Trophoblast cell (in vitro differentiated cells and primary cell): ENCODE data around the gene OTULIN.

Experiments used
- DNase-seq, 2 donors: peaks; one replicate each; pipeline ENCODE4 v3.0.0-alpha.2; 2016
- H2AFZ ChIP-seq: 2 replicates; pipeline ENCODE4 v1.6.1; 2013; ENCODE audit warnings: low read length, moderate library complexity, mild to moderate bottlenecking; ENCODE audit not compliant: insufficient read depth, poor library complexity
- H2AK5ac ChIP-seq: 2 replicates; pipeline ENCODE4 v1.6.1; 2013; ENCODE audit warnings: mild to moderate bottlenecking, low read length
- H2BK120ac ChIP-seq: 2 replicates; pipeline ENCODE4 v1.6.1; 2013; ENCODE audit warnings: low read length, mild to moderate bottlenecking, moderate library complexity; ENCODE audit not compliant: insufficient read depth, poor library complexity
- H2BK12ac ChIP-seq: 2 replicates; pipeline ENCODE4 v1.6.1; 2013; ENCODE audit warnings: mild to moderate bottlenecking, low read length, moderate library complexity
- H2BK5ac ChIP-seq: 2 replicates; pipeline ENCODE4 v1.6.1; 2013; ENCODE audit warnings: low read length, low read depth, moderate library complexity, mild to moderate bottlenecking; ENCODE audit not compliant: poor library complexity
- H3K14ac ChIP-seq: 2 replicates; pipeline ENCODE4 v1.6.1; 2013; ENCODE audit warnings: mild to moderate bottlenecking, low read length
- H3K18ac ChIP-seq: 2 replicates; pipeline ENCODE4 v1.6.1; 2013; ENCODE audit warnings: mild to moderate bottlenecking, low read length
- H3K23ac ChIP-seq: 2 replicates; pipeline ENCODE4 v1.6.1; 2013; ENCODE audit warnings: low read length
- H3K27ac ChIP-seq: 2 replicates; pipeline ENCODE4 v1.5.1; 2013; ENCODE audit warnings: low read depth, mild to moderate bottlenecking, inconsistent platforms, low read length, moderate library complexity
- H3K27me3 ChIP-seq: 2 replicates; pipeline ENCODE4 v1.6.1; 2013; ENCODE audit warnings: inconsistent platforms, mild to moderate bottlenecking, low read length, moderate library complexity; ENCODE audit not compliant: insufficient read depth
- H3K36me3 ChIP-seq, 2 experiments: 1 replicate in 1 of 2; 2 replicates in 1 of 2; pipeline ENCODE4 v1.6.1; 2013; ENCODE audit warnings: low read length in 2 of 2, mild to moderate bottlenecking in 2 of 2, moderate library complexity in 1 of 2; ENCODE audit not compliant: insufficient read depth in 2 of 2, control insufficient read depth in 1 of 2
- H3K4ac ChIP-seq: 2 replicates; pipeline ENCODE4 v1.6.1; 2013; ENCODE audit warnings: low read depth, mild to moderate bottlenecking, low read length, moderate library complexity
- H3K4me1 ChIP-seq, 2 experiments: 1 replicate in 1 of 2; 2 replicates in 1 of 2; pipeline ENCODE4 v1.6.1; 2013; ENCODE audit warnings: low read length in 2 of 2, mild to moderate bottlenecking in 2 of 2, moderate library complexity in 1 of 2; ENCODE audit not compliant: insufficient read depth in 2 of 2, control insufficient read depth in 1 of 2
- H3K4me2 ChIP-seq: 2 replicates; pipeline ENCODE4 v1.6.1; 2013; ENCODE audit warnings: inconsistent platforms, mild to moderate bottlenecking, low read length, moderate library complexity
- H3K4me3 ChIP-seq: 2 replicates; pipeline ENCODE4 v1.5.1; 2013; ENCODE audit warnings: mild to moderate bottlenecking, low read depth, low read length, inconsistent platforms
- H3K79me1 ChIP-seq: one replicate; pipeline ENCODE4 v1.6.1; 2013; ENCODE audit warnings: low read length
- H3K79me2 ChIP-seq: 2 replicates; pipeline ENCODE4 v1.6.1; 2013; ENCODE audit warnings: low read length, mild to moderate bottlenecking; ENCODE audit not compliant: control insufficient read depth, insufficient read depth, poor library complexity
- H3K9ac ChIP-seq: 2 replicates; pipeline ENCODE4 v1.6.1; 2013; ENCODE audit warnings: mild to moderate bottlenecking, low read length
- H3K9me3 ChIP-seq: 2 replicates; pipeline ENCODE4 v1.6.1; 2013; ENCODE audit warnings: low read depth, mild to moderate bottlenecking, control low read depth, inconsistent platforms, low read length; ENCODE audit not compliant: insufficient read depth
- H4K12ac ChIP-seq: 2 replicates; pipeline ENCODE4 v1.6.1; 2013; ENCODE audit warnings: low read depth, mild to moderate bottlenecking, low read length, moderate library complexity
- H4K8ac ChIP-seq: 2 replicates; pipeline ENCODE4 v1.6.1; 2013; ENCODE audit warnings: low read depth, mild to moderate bottlenecking, low read length, moderate library complexity
- H4K91ac ChIP-seq: one replicate; pipeline ENCODE4 v1.6.1; 2013; ENCODE audit warnings: low read depth, mild to moderate bottlenecking, low read length, moderate library complexity
- WGBS: extraction: QIAGEN DNeasy Blood & Tissue Kit; methylation state at CpG from one replicate; pipeline ENCODE4 v1.1.7; 2013; ENCODE audit warnings: missing lambda C conversion rate; ENCODE audit not compliant: insufficient read length, insufficient coverage; ENCODE audit errors: extremely low coverage; 5-methylcytosine and 5-hydroxymethylcytosine counted together

OTULIN gene

GRCh38 chr5:14674983-14675854 lies 10.7 kb downstream of the OTULIN start:
- WGBS: no CpG with 5 or more reads among the region's 8 CpGs
- H4K91ac ChIP-seq: no peak overlapping the region
- no peak overlapping the region for H3K18ac ChIP-seq
- no peak overlapping the region for H2BK5ac ChIP-seq
- H3K23ac ChIP-seq: no peak overlapping the region
- H3K79me1 ChIP-seq: no peaks in the 10 kb centered on the region
- no peak overlapping the region for H3K9ac ChIP-seq
- H3K9me3 ChIP-seq: peaks cover 3% of the 10 kb centered on the region
- no peak overlapping the region for H3K4me2 ChIP-seq
- H4K12ac ChIP-seq: no peak overlapping the region
- no peak overlapping the region for H2BK120ac ChIP-seq
- no peak overlapping the region for H4K8ac ChIP-seq
- H2BK12ac ChIP-seq: no peak overlapping the region
- no peak for DNase-seq
- peaks cover 0 to 5% of the 10 kb centered on the region in 2 experiments for H3K4me1 ChIP-seq
- no peak overlapping the region for H3K4me3 ChIP-seq
- H3K27ac ChIP-seq: no peak overlapping the region
- H3K27me3 ChIP-seq: no peaks in the 10 kb centered on the region
- H3K14ac ChIP-seq: no peak overlapping the region
- H2AFZ ChIP-seq: no peak overlapping the region
- H3K4ac ChIP-seq: no peak overlapping the region
- no peaks in the 10 kb centered on the region for H3K79me2 ChIP-seq
- H3K36me3 ChIP-seq: peaks cover 7 to 13% of the 10 kb centered on the region in 2 experiments
- no peak overlapping the region for H2AK5ac ChIP-seq

DNA sequence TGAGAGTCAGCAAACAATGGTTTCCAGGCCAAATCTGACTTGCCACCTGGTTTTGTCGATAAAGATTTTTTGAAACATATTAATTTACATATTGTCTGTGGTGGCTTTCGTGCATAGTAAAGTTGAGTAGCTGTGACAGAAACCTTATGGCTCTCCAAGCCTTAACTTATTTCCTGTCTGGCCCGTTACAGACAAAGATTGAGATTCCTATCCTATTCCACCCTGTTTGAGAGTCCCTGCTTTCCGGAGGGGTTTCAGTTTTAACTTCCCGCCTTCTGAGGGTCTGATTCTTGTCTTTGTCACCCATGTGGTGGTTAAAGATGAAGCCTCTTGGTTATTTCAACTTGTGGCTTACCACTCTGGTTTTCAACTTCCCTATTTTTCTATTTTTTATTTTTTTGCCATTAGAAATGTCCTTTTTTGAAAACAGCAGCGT lies 11.4 kb downstream of the OTULIN start:
- Histone ChIP-seq H2BK12ac (no peak overlapping the region), H3K4ac (no peak overlapping the region), H2BK120ac (no peak overlapping the region), H3K4me2 (no peak overlapping the region), H4K8ac (no peak overlapping the region), H3K27me3 (no peaks in the 10 kb centered on the region), H3K14ac (no peak overlapping the region), H2BK5ac (no peak overlapping the region), H2AK5ac (no peak overlapping the region), H3K9ac (no peak overlapping the region), H3K18ac (no peak overlapping the region), H2AFZ (no peak overlapping the region), H3K79me2 (no peaks in the 10 kb centered on the region), H3K23ac (no peak overlapping the region), H4K91ac (no peak overlapping the region), H3K4me3 (no peak overlapping the region), H3K27ac (no peak overlapping the region), H3K4me1 (peaks cover 0 to 5% of the 10 kb centered on the region in 2 experiments), H3K36me3 (peaks cover 13 to 18% of the 10 kb centered on the region in 2 experiments), H3K9me3 (peaks cover 3% of the 10 kb centered on the region), H3K79me1 (no peaks in the 10 kb centered on the region), H4K12ac (no peak overlapping the region)
- no CpG with 5 or more reads among the region's 6 CpGs for WGBS
- DNase-seq: no peak

DNA sequence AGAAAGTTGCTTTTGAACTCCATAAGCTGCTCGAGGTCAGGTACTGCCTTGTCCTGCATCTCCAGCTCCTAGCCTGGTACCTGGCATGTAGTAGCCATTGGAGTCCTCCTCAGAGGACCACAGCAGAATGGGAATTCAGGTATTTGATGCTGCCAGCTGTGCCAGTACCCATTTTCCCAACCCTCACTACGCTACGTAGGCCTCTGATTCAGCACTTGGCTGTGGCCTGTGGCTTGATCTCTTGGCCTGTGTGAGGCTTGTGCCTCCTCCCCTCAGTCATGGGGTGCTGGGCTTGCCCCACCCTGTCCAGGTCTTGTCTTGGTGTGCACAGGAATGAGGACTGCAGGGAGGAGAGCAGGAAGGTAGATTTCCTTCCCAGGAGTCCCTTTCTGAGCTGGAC lies 11.8 kb downstream of the OTULIN start:
- Histone ChIP-seq H3K18ac (peak overlapping the region; percentile 3), H3K4ac (no peak overlapping the region)
- no CpG with 5 or more reads among the region's 3 CpGs for WGBS

GRCh38 chr5:14678773-14679334 lies 14.3 kb downstream of the OTULIN start:
- Histone ChIP-seq H3K18ac (no peak overlapping the region), H2AFZ (no peak overlapping the region), H2BK120ac (no peak overlapping the region), H3K79me2 (no peaks in the 10 kb centered on the region), H3K9me3 (peaks cover 3% of the 10 kb centered on the region), H4K91ac (no peak overlapping the region), H3K9ac (no peak overlapping the region), H3K4ac (no peak overlapping the region), H3K27ac (no peak overlapping the region), H3K4me3 (no peak overlapping the region), H2BK12ac (no peak overlapping the region), H2BK5ac (no peak overlapping the region), H3K14ac (no peak overlapping the region), H4K8ac (no peak overlapping the region), H3K36me3 (peaks cover 19 to 31% of the 10 kb centered on the region in 2 experiments), H3K4me2 (no peak overlapping the region), H3K79me1 (no peaks in the 10 kb centered on the region), H3K27me3 (no peaks in the 10 kb centered on the region), H3K23ac (no peak overlapping the region), H4K12ac (no peak overlapping the region), H2AK5ac (no peak overlapping the region), H3K4me1 (peaks cover 0 to 5% of the 10 kb centered on the region in 2 experiments)
- no peak for DNase-seq
- no CpG with 5 or more reads among the region's 5 CpGs for WGBS

More for the DNA sequence above, 11.8 kb downstream of the OTULIN start:
- no peak overlapping the region for H4K12ac ChIP-seq
- no peak overlapping the region for H2BK120ac ChIP-seq
- no peak overlapping the region for H3K27ac ChIP-seq
- H2BK12ac ChIP-seq: no peak overlapping the region
- H3K79me2 ChIP-seq: no peaks in the 10 kb centered on the region
- peaks cover 14 to 20% of the 10 kb centered on the region in 2 experiments for H3K36me3 ChIP-seq
- no peak overlapping the region for H3K9ac ChIP-seq
- H3K79me1 ChIP-seq: no peaks in the 10 kb centered on the region
- no peak overlapping the region for H3K14ac ChIP-seq
- no peaks in the 10 kb centered on the region for H3K27me3 ChIP-seq
- H3K9me3 ChIP-seq: peaks cover 3% of the 10 kb centered on the region
- no peak overlapping the region for H3K23ac ChIP-seq
- peaks cover 0 to 5% of the 10 kb centered on the region in 2 experiments for H3K4me1 ChIP-seq
- no peak overlapping the region for H3K4me2 ChIP-seq
- no peak overlapping the region for H2BK5ac ChIP-seq
- no peak overlapping the region for H2AK5ac ChIP-seq
- H2AFZ ChIP-seq: no peak overlapping the region
- no peak overlapping the region for H3K4me3 ChIP-seq
- H4K91ac ChIP-seq: no peak overlapping the region
- no peak for DNase-seq
- no peak overlapping the region for H4K8ac ChIP-seq
